GM19372 (cell line): ENCODE measurements around the gene MRPL16.

ENCODE experiments used
- ATAC-seq: cut with Tn5 transposase; IDR thresholded peaks from one replicate; pipeline ENCODE4 v1.9.1; 2021; ENCODE audit warnings: mild to moderate bottlenecking, low read depth, moderate library complexity; ENCODE audit not compliant: unreplicated experiment

MRPL16 gene

GRCh38 chr11:59776210-59777066 is 34.1 kb downstream of the MRPL16 start:
- no peak for ATAC-seq

- ATAC-seq = no peak
Measured at GRCh38 chr11:59773083-59773440, 37.5 kb downstream of the MRPL16 start.

GRCh38 chr11:59771605-59772004 is 39.0 kb downstream of the MRPL16 start:
- no peak for ATAC-seq

GRCh38 chr11:59770869-59771268 is 39.7 kb downstream of the MRPL16 start:
- no peak for ATAC-seq

- ATAC-seq = no peak
Measured at GRCh38 chr11:59770319-59770718, 40.3 kb downstream of the MRPL16 start.

- ATAC-seq = no peak
Measured at GRCh38 chr11:59769828-59770227, 40.8 kb downstream of the MRPL16 start.

- ATAC-seq = no peak
Measured at GRCh38 chr11:59769111-59769510, 41.5 kb downstream of the MRPL16 start.

GRCh38 chr11:59767225-59767611 is 43.4 kb downstream of the MRPL16 start:
- no peak for ATAC-seq

GRCh38 chr11:59766542-59767224 is 43.9 kb downstream of the MRPL16 start:
- ATAC-seq = no peak

GRCh38 chr11:59765068-59765735 is 45.4 kb downstream of the MRPL16 start:
- ATAC-seq = no peak

- ATAC-seq = no peak
Measured at GRCh38 chr11:59761993-59762392, 48.6 kb downstream of the MRPL16 start.

- no peak for ATAC-seq
Measured at GRCh38 chr11:59760771-59761170, 49.8 kb downstream of the MRPL16 start.

GRCh38 chr11:59759900-59760299 is 50.7 kb downstream of the MRPL16 start:
- ATAC-seq = no peak

- ATAC-seq = no peak
Measured at GRCh38 chr11:59758401-59759037, 52.1 kb downstream of the MRPL16 start.

GRCh38 chr11:59756845-59757244 is 53.7 kb downstream of the MRPL16 start:
- no peak for ATAC-seq

GRCh38 chr11:59756558-59756840 is 54.1 kb downstream of the MRPL16 start:
- no peak for ATAC-seq
